ENCODE data around the gene COQ4. TPM values are rescaled to one million over a fixed set of nuclear protein-coding genes. Genes with fewer than 3 reads are reported as not detected.

The COQ4 gene
- polyA plus RNA-seq, 4 donors, result 68.8 to 198 (median 105) TPM

GRCh38 chr9:128383007-128383753 is 60.5 kb downstream of the COQ4 start:
- 79 to 91% (median 90%) methylated on average over 9 of the region's 9 CpGs for WGBS, 3 donors
- FAIRE-seq (no peak), DNase-seq (no peak)
- peaks cover 8 to 91% (median 20%) of the 10 kb centered on the region in 3 donors for H3K36me3 ChIP-seq (ENCODE audit: control insufficient read depth in 3 of 3, insufficient read depth in 2 of 3, low read depth in 1 of 3, low read length in 3 of 3)
- no peak overlapping the region for H3K4me3 ChIP-seq (ENCODE audit: low read depth in 1 of 3, low read length in 3 of 3)
- no peak overlapping the region for H3K27ac ChIP-seq (ENCODE audit: low read depth in 1 of 3, low read length in 2 of 3)
- no peaks in the 10 kb centered on the region for H3K27me3 ChIP-seq (ENCODE audit: control insufficient read depth in 3 of 3, insufficient read depth in 3 of 3, low read length in 3 of 3)
- H3K4me1 ChIP-seq (ENCODE audit: control insufficient read depth in 3 of 3, insufficient read depth in 2 of 3, low read depth in 1 of 3, low read length in 2 of 3), result no peaks in the 10 kb centered on the region
- H3K9me3 ChIP-seq (ENCODE audit: control insufficient read depth in 2 of 2, insufficient read depth in 1 of 2, low read depth in 1 of 2, low read length in 1 of 2), result no peaks in the 10 kb centered on the region

Other genes with a start within 250 kb of the COQ4 start
- gene PTGES2, start 195.1 kb upstream of the COQ4 start, polyA plus RNA-seq, result 10 to 100 TPM; 47.7 to 99.7 (median 76.0) TPM
- 100 to 1,000 TPM in 1 of 4 donors, 1 to 10 TPM in 3; 1.6 to 582 (median 3.7) TPM for gene LCN2, start 173.4 kb upstream of the COQ4 start, polyA plus RNA-seq
- 100 to 1,000 TPM in 1 of 4 donors, 10 to 100 TPM in 3; 33.1 to 111 (median 64.6) TPM for gene BBLN, start 162.6 kb upstream of the COQ4 start, polyA plus RNA-seq
- 10 to 100 TPM; 44.5 to 88.1 (median 47.8) TPM for gene CIZ1, start 131.3 kb upstream of the COQ4 start, polyA plus RNA-seq
- gene DNM1, start 119.5 kb upstream of the COQ4 start, polyA plus RNA-seq, result 10 to 100 TPM in 1 of 4 donors, 1 to 10 TPM in 1, under 1 TPM in 2; 0.45 to 72.1 (median 3.7) TPM
- gene GOLGA2, start 46.8 kb upstream of the COQ4 start, polyA plus RNA-seq, result 10 to 100 TPM; 34.9 to 69.1 (median 48.7) TPM
- gene SWI5, start 46.6 kb upstream of the COQ4 start, polyA plus RNA-seq, result 10 to 100 TPM; 21.4 to 38.5 (median 33.5) TPM
- 10 to 100 TPM; 17.0 to 35.3 (median 24.5) TPM for gene TRUB2, start 392 bp upstream of the COQ4 start, polyA plus RNA-seq
- gene SLC27A4, start 17.7 kb downstream of the COQ4 start, polyA plus RNA-seq, result 100 to 1,000 TPM in 2 of 4 donors, 10 to 100 TPM in 2; 23.2 to 162 (median 95.0) TPM
- gene URM1, start 48.5 kb downstream of the COQ4 start, polyA plus RNA-seq, result 10 to 100 TPM; 56.1 to 83.6 (median 66.0) TPM
- 10 to 100 TPM in 1 of 4 donors, 1 to 10 TPM in 2, not detected in 1; 4.3 to 10.3 (median 6.8) TPM for gene CERCAM, start 98.0 kb downstream of the COQ4 start, polyA plus RNA-seq
- 10 to 100 TPM in 2 of 4 donors, 1 to 10 TPM in 2; 4.0 to 21.8 (median 11.9) TPM for gene ODF2, start 133.2 kb downstream of the COQ4 start, polyA plus RNA-seq
- 10 to 100 TPM; 17.8 to 31.3 (median 21.1) TPM for gene GLE1, start 181.9 kb downstream of the COQ4 start, polyA plus RNA-seq
- gene SPTAN1, start 229.7 kb downstream of the COQ4 start, polyA plus RNA-seq, result 100 to 1,000 TPM in 3 of 4 donors, 10 to 100 TPM in 1; 98.1 to 243 (median 152) TPM

Data from small intestine (tissue), 7 donors.